Smooth muscle cell (in vitro differentiated cells): ENCODE data around the gene SLC6A9. TPM values are rescaled to one million over a fixed set of nuclear protein-coding genes. Genes with fewer than 3 reads are reported as not detected.
A peak's percentile ranks its signal among the peaks of the same experiment; 100 is the strongest.

Experiments
- DNase-seq: peaks from one replicate; lab custom pipeline; 2025; ENCODE audit not compliant: unreplicated experiment; lab: John Stamatoyannopoulos, UW
- H2AFZ ChIP-seq: fragments of 200-600 bp; sonication (generic); 2 replicates; pipeline ENCODE4 v1.6.0; 2016; ENCODE audit warnings: antibody characterized with exemption, low read depth, mild to moderate bottlenecking
- H3F3A ChIP-seq: fragments of 200-600 bp; sonication (generic); 2 replicates; pipeline ENCODE4 v1.6.0; 2017; ENCODE audit warnings: antibody characterized with exemption, low read depth
- H3K27ac ChIP-seq: fragments of 200-600 bp; sonication (generic); 2 replicates; pipeline ENCODE4 v1.5.1; 2016; ENCODE audit warnings: low read depth, mild to moderate bottlenecking
- H3K27me3 ChIP-seq: fragments of 200-600 bp; sonication (generic); 2 replicates; pipeline ENCODE4 v1.6.1; 2016; ENCODE audit warnings: low read depth, mild to moderate bottlenecking
- H3K36me3 ChIP-seq: fragments of 200-600 bp; sonication (generic); 2 replicates; pipeline ENCODE4 v1.5.1; 2016; ENCODE audit warnings: low read depth
- H3K4me1 ChIP-seq: fragments of 200-600 bp; sonication (generic); 2 replicates; pipeline ENCODE4 v1.5.1; 2016; ENCODE audit warnings: low read depth
- H3K4me2 ChIP-seq: fragments of 200-600 bp; sonication (generic); 2 replicates; pipeline ENCODE4 v1.6.0; 2016; ENCODE audit warnings: mild to moderate bottlenecking
- H3K4me3 ChIP-seq: fragments of 200-600 bp; sonication (generic); 2 replicates; pipeline ENCODE4 v1.5.1; 2016; ENCODE audit warnings: mild to moderate bottlenecking
- H3K79me2 ChIP-seq: fragments of 200-600 bp; sonication (generic); 2 replicates; pipeline ENCODE4 v1.6.0; 2016; ENCODE audit warnings: low read depth, mild to moderate bottlenecking
- H3K9ac ChIP-seq: fragments of 200-600 bp; sonication (generic); 2 replicates; pipeline ENCODE4 v1.6.0; 2016; ENCODE audit warnings: low read depth
- H3K9me3 ChIP-seq: fragments of 200-600 bp; sonication (generic); replicated peaks from 2 replicates; pipeline ENCODE4 v1.5.1; 2016; ENCODE audit warnings: low read depth
- H4K20me1 ChIP-seq: fragments of 200-600 bp; sonication (generic); 2 replicates; pipeline ENCODE4 v1.6.0; 2016; ENCODE audit warnings: low read depth
- WGBS: methylation state at CpG from one replicate; pipeline ENCODE4 v1.1.7; 2016; ENCODE audit warnings: low lambda C conversion rate; 5-methylcytosine and 5-hydroxymethylcytosine counted together
- polyA plus RNA-seq: library from polyadenylated mRNA; unstranded; fragments of >200 nt; fragmentation: Nextera tagmentation; extraction: Ambion mirVana; gene quantifications from 2 replicates; pipeline ENCODE4 v1.2.1, GENCODE V29; 2016
- total RNA-seq: library from RNA; depleted of rRNA; stranded (reverse); fragments of >200 nt; gene quantifications from 2 replicates; pipeline ENCODE4 v1.2.3, GENCODE V29; 2014
- TF ChIP-seq, protein P1 (sequence below): fragments of 200-600 bp; sonication (generic); IDR thresholded peaks from 2 replicates; pipeline ENCODE4 v1.5.1; 2017; ENCODE audit warnings: borderline replicate concordance, mild to moderate bottlenecking, antibody characterized with exemption; ENCODE audit not compliant: insufficient read depth, poor library complexity, severe bottlenecking

Gene SLC6A9
- total and polyA plus RNA-seq, 2 experiments from 2014 or later, result 10.2 to 25.8 TPM

DNA sequence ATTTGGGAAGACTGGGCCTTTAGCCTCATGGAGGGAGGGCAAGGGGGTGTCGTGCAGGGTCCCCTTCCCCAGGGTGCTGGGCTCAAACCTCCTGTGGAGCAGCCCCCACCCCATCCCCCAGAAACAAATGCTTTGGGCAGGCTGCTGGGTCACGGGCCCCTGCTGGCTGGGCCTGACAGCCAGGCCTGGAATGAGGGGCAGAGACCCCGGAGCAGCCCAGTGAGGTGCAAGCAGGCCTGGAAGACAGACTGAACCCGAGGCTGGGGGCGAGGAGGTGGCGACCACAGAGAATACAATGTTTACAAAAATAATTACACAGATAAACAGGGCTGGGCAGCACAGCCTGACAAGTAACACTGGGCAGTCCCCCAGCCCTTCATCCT, 34.5 kb downstream of the SLC6A9 start:
- Histone ChIP-seq H2AFZ (no peak overlapping the region), H3K4me1 (peaks cover 5% of the 10 kb centered on the region), H3K36me3 (no peaks in the 10 kb centered on the region), H3K27me3 (no peaks in the 10 kb centered on the region), H3K9ac (no peak overlapping the region), H3K27ac (no peak overlapping the region), H3K9me3 (no peaks in the 10 kb centered on the region), H3K79me2 (no peaks in the 10 kb centered on the region), H3K4me3 (no peak overlapping the region), H4K20me1 (no peaks in the 10 kb centered on the region), H3F3A (peaks cover 10% of the 10 kb centered on the region), H3K4me2 (no peak overlapping the region)
- 88% methylated on average over 6 of the region's 6 CpGs for WGBS
- DNase-seq, result no peak
- TF ChIP-seq, protein P1, sequence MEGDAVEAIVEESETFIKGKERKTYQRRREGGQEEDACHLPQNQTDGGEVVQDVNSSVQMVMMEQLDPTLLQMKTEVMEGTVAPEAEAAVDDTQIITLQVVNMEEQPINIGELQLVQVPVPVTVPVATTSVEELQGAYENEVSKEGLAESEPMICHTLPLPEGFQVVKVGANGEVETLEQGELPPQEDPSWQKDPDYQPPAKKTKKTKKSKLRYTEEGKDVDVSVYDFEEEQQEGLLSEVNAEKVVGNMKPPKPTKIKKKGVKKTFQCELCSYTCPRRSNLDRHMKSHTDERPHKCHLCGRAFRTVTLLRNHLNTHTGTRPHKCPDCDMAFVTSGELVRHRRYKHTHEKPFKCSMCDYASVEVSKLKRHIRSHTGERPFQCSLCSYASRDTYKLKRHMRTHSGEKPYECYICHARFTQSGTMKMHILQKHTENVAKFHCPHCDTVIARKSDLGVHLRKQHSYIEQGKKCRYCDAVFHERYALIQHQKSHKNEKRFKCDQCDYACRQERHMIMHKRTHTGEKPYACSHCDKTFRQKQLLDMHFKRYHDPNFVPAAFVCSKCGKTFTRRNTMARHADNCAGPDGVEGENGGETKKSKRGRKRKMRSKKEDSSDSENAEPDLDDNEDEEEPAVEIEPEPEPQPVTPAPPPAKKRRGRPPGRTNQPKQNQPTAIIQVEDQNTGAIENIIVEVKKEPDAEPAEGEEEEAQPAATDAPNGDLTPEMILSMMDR, result no peak

DNA sequence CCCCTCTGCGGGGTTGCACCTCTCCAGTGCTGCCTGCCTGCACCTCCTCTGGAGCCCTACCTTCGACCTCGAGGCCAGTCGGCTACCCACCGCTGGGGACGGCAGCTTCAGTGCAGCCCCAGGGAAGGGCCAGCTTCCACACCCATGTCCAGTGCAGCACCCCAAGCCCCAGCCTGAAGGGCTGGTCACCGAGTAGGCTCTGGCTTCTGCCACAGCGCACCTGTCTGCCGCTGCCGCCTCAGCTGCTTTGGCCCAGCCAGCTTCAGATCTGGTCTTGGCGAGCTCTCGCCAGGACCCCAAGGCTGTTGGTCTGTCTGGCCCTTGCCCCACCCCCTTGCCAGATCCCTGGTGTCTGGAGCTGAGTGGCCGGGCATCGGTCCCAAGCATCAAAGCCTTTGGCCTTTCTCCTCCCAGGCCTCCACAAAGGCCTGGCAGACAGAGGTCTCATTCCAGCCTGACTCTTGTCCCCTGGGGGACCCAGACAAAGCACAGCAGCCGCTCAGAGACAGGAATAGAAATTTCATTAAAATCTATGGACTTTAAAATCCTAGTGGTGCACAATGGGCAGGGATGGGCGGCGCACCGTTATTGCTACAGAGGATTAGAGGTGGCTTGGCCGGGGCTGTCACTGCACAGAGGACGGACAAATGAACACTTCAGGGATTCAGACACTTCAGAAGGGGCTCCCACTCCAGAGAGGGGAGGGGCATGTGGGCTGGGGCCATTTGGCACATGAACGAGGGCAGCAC, 35.1 kb downstream of the SLC6A9 start:
- H3K36me3 ChIP-seq, result no peaks in the 10 kb centered on the region
- H3K4me3 ChIP-seq, result no peak overlapping the region
- H3K79me2 ChIP-seq, result no peaks in the 10 kb centered on the region
- H2AFZ ChIP-seq, result no peak overlapping the region
- H3F3A ChIP-seq, result peaks cover 10% of the 10 kb centered on the region
- peaks cover 6% of the 10 kb centered on the region for H3K4me1 ChIP-seq
- H4K20me1 ChIP-seq, result no peaks in the 10 kb centered on the region
- no peaks in the 10 kb centered on the region for H3K27me3 ChIP-seq
- H3K9me3 ChIP-seq, result no peaks in the 10 kb centered on the region
- no peak overlapping the region for H3K9ac ChIP-seq
- no peak overlapping the region for H3K27ac ChIP-seq
- no peak overlapping the region for H3K4me2 ChIP-seq
- 87% methylated on average over 21 of the region's 21 CpGs for WGBS
- DNase-seq, result no peak
- TF ChIP-seq, protein P1, result no peak

DNA sequence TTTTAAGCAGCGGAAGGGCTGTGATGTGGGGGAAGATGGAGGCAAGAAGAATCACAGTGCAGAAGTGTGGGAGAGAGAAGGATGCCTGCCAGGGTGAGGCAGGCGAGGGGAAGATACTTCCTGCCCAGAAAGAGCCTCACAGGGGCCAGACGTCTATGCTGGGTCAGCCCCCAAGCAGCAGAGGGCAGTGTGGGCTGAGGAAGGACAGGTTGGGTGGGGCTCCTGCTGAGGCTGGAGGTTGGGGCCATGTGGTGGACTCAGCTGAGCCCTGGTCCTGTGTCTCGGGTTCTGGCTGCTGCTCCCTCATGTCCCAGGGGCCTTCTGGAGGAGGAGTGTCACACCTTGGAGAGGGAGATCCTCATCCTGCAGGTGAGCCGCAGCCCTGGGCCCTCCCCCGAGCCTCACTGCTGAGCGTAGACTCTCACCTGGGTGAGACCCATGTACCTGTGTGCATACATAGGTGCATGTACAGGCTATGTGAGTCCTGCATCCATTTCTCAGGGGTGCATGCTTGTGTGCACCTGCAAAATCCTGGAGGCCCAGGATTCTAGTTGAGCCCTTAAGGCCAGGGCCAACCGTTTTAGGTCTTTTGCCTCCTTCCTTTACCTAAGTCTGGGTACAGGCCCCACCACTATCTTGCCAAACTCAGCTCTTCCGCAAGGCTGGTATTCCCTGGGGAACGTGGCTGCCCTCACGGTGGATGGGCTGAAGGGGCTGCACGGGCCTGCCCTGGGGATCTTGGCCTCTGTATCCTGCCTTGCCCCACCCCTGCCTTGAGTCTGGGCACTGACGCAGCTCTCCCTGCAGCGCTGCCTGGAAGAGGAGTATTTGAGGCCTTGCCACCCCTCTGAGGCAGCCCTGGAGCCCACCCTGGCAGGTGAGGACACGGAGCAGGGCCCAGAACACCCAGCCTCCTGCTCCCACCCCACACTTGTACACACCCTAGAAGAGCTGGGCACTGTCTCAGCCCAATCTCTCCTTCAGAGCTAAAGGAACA, 36.2 kb downstream of the SLC6A9 start:
- H3K9ac ChIP-seq, result no peak overlapping the region
- H4K20me1 ChIP-seq, result no peaks in the 10 kb centered on the region
- TF ChIP-seq, protein P1, result peak; percentile 11
- H3K4me3 ChIP-seq, result no peak overlapping the region
- 80% methylated on average over 15 of the region's 15 CpGs for WGBS
- no peaks in the 10 kb centered on the region for H3K9me3 ChIP-seq
- H3K27ac ChIP-seq, result no peak overlapping the region
- H3K79me2 ChIP-seq, result no peaks in the 10 kb centered on the region
- DNase-seq, result no peak
- no peaks in the 10 kb centered on the region for H3K27me3 ChIP-seq
- no peak overlapping the region for H2AFZ ChIP-seq
- no peaks in the 10 kb centered on the region for H3K36me3 ChIP-seq
- peaks cover 10% of the 10 kb centered on the region for H3F3A ChIP-seq
- peaks cover 11% of the 10 kb centered on the region for H3K4me1 ChIP-seq
- no peak overlapping the region for H3K4me2 ChIP-seq
